NCI-H1092 treated with DMSO at 0.1 percent for 48 hours (cell line): ENCODE data around the gene LRP5.
"Not testable (repeated sequence)": the region's sequence is repeated elsewhere in the genome, so short reads cannot be mapped to it uniquely, and the experiment has no call there.

Source experiments
- DNase-seq: peaks from one replicate; lab custom pipeline; 2025; lab: John Stamatoyannopoulos, UW

The LRP5 gene

GRCh38 chr11:68282141-68282860, 30.1 kb upstream of the LRP5 start:
- DNase-seq, result no peak

- no peak for DNase-seq
Measured at GRCh38 chr11:68282861-68283230, 29.5 kb upstream of the LRP5 start.

- not testable (repeated sequence) for DNase-seq
Measured at GRCh38 chr11:68284588-68284987, 27.8 kb upstream of the LRP5 start.

- DNase-seq, result no peak
Measured at GRCh38 chr11:68287419-68287818, 25.0 kb upstream of the LRP5 start.

- DNase-seq, result no peak
Measured at GRCh38 chr11:68289456-68289855, 22.9 kb upstream of the LRP5 start.

GRCh38 chr11:68293708-68294107, 18.7 kb upstream of the LRP5 start:
- no peak for DNase-seq

GRCh38 chr11:68295271-68295670, 17.1 kb upstream of the LRP5 start:
- DNase-seq, result no peak

GRCh38 chr11:68295940-68296339, 16.5 kb upstream of the LRP5 start:
- DNase-seq, result no peak

GRCh38 chr11:68296344-68297051, 15.9 kb upstream of the LRP5 start:
- DNase-seq, result no peak

- DNase-seq, result no peak
Measured at GRCh38 chr11:68297052-68297378, 15.4 kb upstream of the LRP5 start.

GRCh38 chr11:68297494-68297811, 14.9 kb upstream of the LRP5 start:
- DNase-seq, result no peak

GRCh38 chr11:68297812-68298658, 14.4 kb upstream of the LRP5 start:
- DNase-seq, result peak; percentile 51

- DNase-seq, result no peak
Measured at GRCh38 chr11:68298659-68299516, 13.5 kb upstream of the LRP5 start.

- DNase-seq, result not testable (repeated sequence)
Measured at GRCh38 chr11:68299517-68299879, 12.9 kb upstream of the LRP5 start.

- DNase-seq, result no peak
Measured at GRCh38 chr11:68300076-68300830, 12.1 kb upstream of the LRP5 start.

GRCh38 chr11:68302256-68302655, 10.1 kb upstream of the LRP5 start:
- DNase-seq, result no peak

- no peak for DNase-seq
Measured at GRCh38 chr11:68302670-68303069, 9.7 kb upstream of the LRP5 start.

- DNase-seq, result no peak
Measured at GRCh38 chr11:68303083-68303482, 9.3 kb upstream of the LRP5 start.

- DNase-seq, result no peak
Measured at GRCh38 chr11:68303982-68304780, 8.2 kb upstream of the LRP5 start.

- no peak for DNase-seq
Measured at GRCh38 chr11:68306636-68307035, 5.8 kb upstream of the LRP5 start.

GRCh38 chr11:68308068-68308467, 4.3 kb upstream of the LRP5 start:
- DNase-seq, result no peak
